H9 (cell line): Measurements from ENCODE around the gene MRM1. TPM values are rescaled to one million over a fixed set of nuclear protein-coding genes. Genes with fewer than 3 reads are reported as not detected.
A peak's percentile ranks its signal among the peaks of the same experiment; 100 is the strongest.

Experiments
- DNase-seq: peaks from one replicate; pipeline ENCODE4 v3.0.0-alpha.2; 2017
- H2AFZ ChIP-seq: one replicate; pipeline ENCODE4 v1.6.1; 2013; ENCODE audit warnings: mild to moderate bottlenecking, low read length, control low read depth, moderate library complexity
- H2AK5ac ChIP-seq: 2 replicates; pipeline ENCODE4 v1.6.1; 2013; ENCODE audit warnings: low read length, control low read depth, mixed read lengths; ENCODE audit not compliant: insufficient read length
- H2BK120ac ChIP-seq: one replicate; pipeline ENCODE4 v1.6.1; 2013; ENCODE audit warnings: low read depth, mild to moderate bottlenecking, low read length, control low read depth, inconsistent platforms; ENCODE audit not compliant: poor library complexity, severe bottlenecking
- H2BK12ac ChIP-seq: 2 replicates; pipeline ENCODE4 v1.6.1; 2013; ENCODE audit warnings: low read length, control low read depth, mixed read lengths, low read depth; ENCODE audit not compliant: insufficient read length
- H2BK15ac ChIP-seq: 2 replicates; pipeline ENCODE4 v1.6.1; 2013; ENCODE audit warnings: low read depth, low read length, control low read depth
- H2BK20ac ChIP-seq: one replicate; pipeline ENCODE4 v1.6.1; 2013; ENCODE audit warnings: low read depth, mild to moderate bottlenecking, low read length, control low read depth, inconsistent platforms; ENCODE audit not compliant: poor library complexity, severe bottlenecking
- H2BK5ac ChIP-seq: 2 replicates; pipeline ENCODE4 v1.6.1; 2013; ENCODE audit warnings: low read length, control low read depth, mixed read lengths; ENCODE audit not compliant: insufficient read length
- H3K14ac ChIP-seq: 2 replicates; pipeline ENCODE4 v1.6.1; 2013; ENCODE audit warnings: low read length, control low read depth; ENCODE audit not compliant: insufficient read depth
- H3K18ac ChIP-seq: 2 replicates; pipeline ENCODE4 v1.6.1; 2013; ENCODE audit warnings: low read depth, mild to moderate bottlenecking, mixed read lengths, low read length, control low read depth; ENCODE audit not compliant: insufficient read length
- H3K23ac ChIP-seq: 2 replicates; pipeline ENCODE4 v1.6.1; 2013; ENCODE audit warnings: low read length, control low read depth, mixed read lengths, low read depth; ENCODE audit not compliant: insufficient read length
- H3K23me2 ChIP-seq: 2 replicates; pipeline ENCODE4 v1.6.1; 2013; ENCODE audit warnings: low read depth, mild to moderate bottlenecking, mixed read lengths, low read length, control low read depth; ENCODE audit not compliant: insufficient read length, poor library complexity, severe bottlenecking
- H3K27ac ChIP-seq: 2 replicates; pipeline ENCODE4 v1.5.1; 2013; ENCODE audit warnings: low read length, control low read depth, mixed read lengths, low read depth; ENCODE audit not compliant: insufficient read length
- H3K27me3 ChIP-seq: 2 replicates; pipeline ENCODE4 v1.6.1; 2013; ENCODE audit warnings: low read length, control low read depth, inconsistent platforms; ENCODE audit not compliant: insufficient read depth
- H3K4ac ChIP-seq: 2 replicates; pipeline ENCODE4 v1.6.1; 2013; ENCODE audit warnings: low read depth, mild to moderate bottlenecking, control low read depth, inconsistent platforms, low read length, moderate library complexity
- H3K4me1 ChIP-seq: 2 replicates; pipeline ENCODE4 v1.6.1; 2013; ENCODE audit warnings: low read length, control low read depth, inconsistent platforms; ENCODE audit not compliant: insufficient read depth
- H3K4me2 ChIP-seq: 2 replicates; pipeline ENCODE4 v1.6.1; 2013; ENCODE audit warnings: low read length, control low read depth, mixed read lengths; ENCODE audit not compliant: insufficient read length, insufficient read depth
- H3K56ac ChIP-seq: 2 replicates; pipeline ENCODE4 v1.6.1; 2013; ENCODE audit warnings: low read depth, mild to moderate bottlenecking, mixed read lengths, low read length, control low read depth; ENCODE audit not compliant: insufficient read length
- H3K79me1 ChIP-seq: 2 replicates; pipeline ENCODE4 v1.6.1; 2013; ENCODE audit warnings: low read depth, mild to moderate bottlenecking, moderate library complexity, low read length, control low read depth, inconsistent platforms; ENCODE audit not compliant: insufficient read depth, poor library complexity, severe bottlenecking
- H3K79me2 ChIP-seq: 2 replicates; pipeline ENCODE4 v1.6.1; 2013; ENCODE audit warnings: low read length, control low read depth, inconsistent platforms; ENCODE audit not compliant: insufficient read depth
- H3K9ac ChIP-seq: 2 replicates; pipeline ENCODE4 v1.6.1; 2013; ENCODE audit warnings: low read length, control low read depth, mixed read lengths; ENCODE audit not compliant: insufficient read length; ENCODE audit errors: extremely low read depth
- H3K9me3 ChIP-seq: one replicate; pipeline ENCODE4 v1.6.1; 2013; ENCODE audit warnings: low read depth, low read length, inconsistent platforms; ENCODE audit not compliant: control insufficient read depth
- H3T11ph ChIP-seq: one replicate; pipeline ENCODE4 v1.6.1; 2013; ENCODE audit warnings: mild to moderate bottlenecking, low read length, control low read depth, inconsistent platforms
- H4K20me1 ChIP-seq: one replicate; pipeline ENCODE4 v1.6.1; 2013; ENCODE audit not compliant: control insufficient read depth, insufficient read length, insufficient read depth
- H4K5ac ChIP-seq: 2 replicates; pipeline ENCODE4 v1.6.1; 2013; ENCODE audit warnings: low read depth, mild to moderate bottlenecking, mixed read lengths, low read length, control low read depth; ENCODE audit not compliant: insufficient read length
- H4K8ac ChIP-seq: replicated peaks from 2 replicates; pipeline ENCODE4 v1.6.1; 2013; ENCODE audit warnings: low read length, control low read depth, mixed read lengths, low read depth; ENCODE audit not compliant: insufficient read length
- H4K91ac ChIP-seq: 2 replicates; pipeline ENCODE4 v1.6.1; 2013; ENCODE audit warnings: low read depth, mild to moderate bottlenecking, moderate library complexity, mixed read lengths, low read length, control low read depth; ENCODE audit not compliant: insufficient read length
- H3K27ac Mint-ChIP-seq, 3 experiments: 2 replicates in 2 of 3; 3 replicates in 1 of 3; pipeline ENCODE4 v1.8.0; 2020 to 2021; ENCODE audit warnings: mixed read lengths in 3 of 3, mild to moderate bottlenecking in 1 of 3, moderate library complexity in 1 of 3
- H3K27me3 Mint-ChIP-seq: 2 replicates; pipeline ENCODE4 v1.8.0; 2021; ENCODE audit warnings: low read depth, mild to moderate bottlenecking, moderate library complexity, mixed read lengths
- H3K36me3 Mint-ChIP-seq, 3 experiments: 2 replicates in 2 of 3; 3 replicates in 1 of 3; pipeline ENCODE4 v1.8.0; 2020 to 2021; ENCODE audit warnings: low read depth in 3 of 3, mixed read lengths in 3 of 3; ENCODE audit not compliant: insufficient read depth in 1 of 3
- H3K4me1 Mint-ChIP-seq, 2 experiments: 2 replicates each; pipeline ENCODE4 v1.8.0; 2020; ENCODE audit warnings: mixed read lengths in 2 of 2
- H3K4me3 Mint-ChIP-seq, 2 experiments: 2 replicates in 1 of 2; 3 replicates in 1 of 2; pipeline ENCODE4 v1.8.0; 2020 to 2021; ENCODE audit warnings: mild to moderate bottlenecking in 2 of 2, mixed read lengths in 2 of 2, moderate library complexity in 1 of 2
- H3K9me3 Mint-ChIP-seq, 2 experiments: 2 replicates in 1 of 2; 3 replicates in 1 of 2; pipeline ENCODE4 v1.8.0; 2020; ENCODE audit warnings: mild to moderate bottlenecking in 2 of 2, mixed read lengths in 2 of 2, moderate library complexity in 1 of 2
- CTCF ChIP-seq: fragments of 200-600 bp; sonication (generic); conservative IDR thresholded peaks from 3 replicates; pipeline ENCODE4 v1.8.0; 2021; ENCODE audit warnings: antibody characterized with exemption, mild to moderate bottlenecking
- WGBS: extraction: QIAGEN DNeasy Blood & Tissue Kit; methylation state at CpG from one replicate; pipeline ENCODE4 v1.1.7; 2013; ENCODE audit warnings: missing lambda C conversion rate, low lambda C conversion rate, mixed read lengths; ENCODE audit not compliant: insufficient read length; ENCODE audit errors: extremely low coverage; 5-methylcytosine and 5-hydroxymethylcytosine counted together
- total RNA-seq: library from RNA; stranded (reverse); gene quantifications from 2 replicates; pipeline ENCODE4 v1.2.1, GENCODE V29; 2021

The MRM1 gene
- total RNA-seq, 1 experiment from 2014 or later: 10.3 TPM

DNA sequence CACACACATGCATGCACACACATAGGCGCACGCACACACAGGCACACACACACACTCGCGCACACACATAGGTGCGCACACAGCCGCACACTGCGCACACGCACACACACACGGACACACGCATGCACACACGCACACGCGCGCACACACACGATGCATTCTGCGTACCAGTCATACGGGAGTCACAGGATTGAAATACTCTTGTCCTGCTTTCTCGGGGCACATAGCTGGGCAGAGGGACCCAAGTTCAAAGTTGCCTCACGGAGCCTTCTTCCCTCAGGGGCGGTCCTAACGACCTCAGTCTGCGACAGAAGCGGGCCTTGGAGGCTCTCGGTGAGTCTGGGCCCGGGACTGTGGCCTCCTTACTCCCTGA lies 56.0 kb downstream of the MRM1 start:
- Histone ChIP-seq H3T11ph (no peak overlapping the region), H3K9me3 (no peaks in the 10 kb centered on the region), H3K4me2 (peak overlapping the region; percentile 36), H3K27me3 (no peaks in the 10 kb centered on the region; the same call in 1 of the 2 replicates), H2AFZ (no peak overlapping the region), H3K18ac (no peak overlapping the region), H3K27ac (no peak overlapping the region), H2AK5ac (no peak overlapping the region), H3K4me1 (no peaks in the 10 kb centered on the region), H3K4ac (no peak overlapping the region), H2BK15ac (no peak overlapping the region), H4K20me1 (no peaks in the 10 kb centered on the region), H4K8ac (no peak overlapping the region), H2BK12ac (no peak overlapping the region), H3K14ac (no peak overlapping the region), H2BK120ac (no peak overlapping the region), H4K5ac (no peak overlapping the region), H3K79me2 (no peaks in the 10 kb centered on the region), H3K23me2 (peaks cover 3% of the 10 kb centered on the region), H4K91ac (no peak overlapping the region), H3K9ac (no peak overlapping the region), H3K23ac (no peak overlapping the region), H2BK5ac (no peak overlapping the region), H3K79me1 (no peaks in the 10 kb centered on the region), H2BK20ac (no peak overlapping the region), H3K56ac (no peak overlapping the region)
- no peaks in the 10 kb centered on the region; a peak in 1 of 7 replicates for H3K36me3 Mint-ChIP-seq
- no peak for TF ChIP-seq CTCF
- peak overlapping the region; percentile 75 to 85 for H3K4me3 Mint-ChIP-seq
- peaks cover 54% of the 10 kb centered on the region for H3K27me3 Mint-ChIP-seq
- peaks cover 8 to 16% of the 10 kb centered on the region in 2 experiments for H3K4me1 Mint-ChIP-seq
- no CpG with 5 or more reads among the region's 25 CpGs for WGBS
- H3K9me3 Mint-ChIP-seq: no peaks in the 10 kb centered on the region
- no peak for DNase-seq
- no peak overlapping the region for H3K27ac Mint-ChIP-seq
